22Rv1 (cell line): ENCODE results near the gene RPTOR.

Experiments used
- ZFX ChIP-seq: fragments of 450-650 bp; IDR thresholded peaks from 2 replicates; pipeline ENCODE4 v1.6.1; 2017; ENCODE audit warnings: antibody characterized with exemption, borderline replicate concordance
- TF ChIP-seq, protein P1 (sequence below): fragments of 450-650 bp; IDR thresholded peaks from 2 replicates; pipeline ENCODE4 v1.5.1; 2017; ENCODE audit warnings: mild to moderate bottlenecking

DNA sequence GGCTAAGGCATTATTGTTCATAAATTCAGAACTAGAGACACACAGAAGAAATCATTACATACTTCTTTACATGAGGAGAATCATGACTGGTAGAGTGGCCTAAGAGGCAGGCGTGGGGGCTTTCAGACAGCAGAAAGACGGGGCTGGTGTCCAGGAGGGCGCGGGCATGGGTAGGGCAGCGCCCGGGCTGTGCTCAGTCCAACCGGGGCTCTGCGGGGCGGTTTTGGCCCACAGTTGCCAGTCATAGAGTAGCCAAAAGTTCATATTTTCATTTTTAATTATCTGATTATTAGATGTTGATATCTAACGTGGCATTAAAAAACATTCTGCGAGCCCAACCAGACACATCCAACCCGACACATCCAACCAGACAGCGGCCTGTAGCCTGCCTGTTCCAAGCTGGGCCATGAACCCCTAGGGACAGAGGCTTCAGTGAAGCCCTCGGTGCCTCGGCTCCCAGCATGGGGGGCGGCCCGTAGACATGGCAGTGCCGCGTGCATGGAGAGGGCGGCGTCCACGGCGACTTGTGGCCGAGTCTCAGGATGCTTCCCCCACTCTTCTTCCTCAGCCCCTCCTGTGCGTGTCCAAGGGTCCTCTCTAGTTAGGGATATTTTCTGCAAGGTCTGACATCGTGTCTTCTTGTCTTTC, 284.7 kb downstream of the RPTOR start:
- TF ChIP-seq, protein P1, sequence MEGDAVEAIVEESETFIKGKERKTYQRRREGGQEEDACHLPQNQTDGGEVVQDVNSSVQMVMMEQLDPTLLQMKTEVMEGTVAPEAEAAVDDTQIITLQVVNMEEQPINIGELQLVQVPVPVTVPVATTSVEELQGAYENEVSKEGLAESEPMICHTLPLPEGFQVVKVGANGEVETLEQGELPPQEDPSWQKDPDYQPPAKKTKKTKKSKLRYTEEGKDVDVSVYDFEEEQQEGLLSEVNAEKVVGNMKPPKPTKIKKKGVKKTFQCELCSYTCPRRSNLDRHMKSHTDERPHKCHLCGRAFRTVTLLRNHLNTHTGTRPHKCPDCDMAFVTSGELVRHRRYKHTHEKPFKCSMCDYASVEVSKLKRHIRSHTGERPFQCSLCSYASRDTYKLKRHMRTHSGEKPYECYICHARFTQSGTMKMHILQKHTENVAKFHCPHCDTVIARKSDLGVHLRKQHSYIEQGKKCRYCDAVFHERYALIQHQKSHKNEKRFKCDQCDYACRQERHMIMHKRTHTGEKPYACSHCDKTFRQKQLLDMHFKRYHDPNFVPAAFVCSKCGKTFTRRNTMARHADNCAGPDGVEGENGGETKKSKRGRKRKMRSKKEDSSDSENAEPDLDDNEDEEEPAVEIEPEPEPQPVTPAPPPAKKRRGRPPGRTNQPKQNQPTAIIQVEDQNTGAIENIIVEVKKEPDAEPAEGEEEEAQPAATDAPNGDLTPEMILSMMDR: no peak
- TF ChIP-seq ZFX: no peak
